ENCODE data around the gene TTL. TPM values are rescaled to one million over a fixed set of nuclear protein-coding genes. Genes with fewer than 3 reads are reported as not detected.
A peak's percentile ranks its signal among the peaks of the same experiment; 100 is the strongest.

TTL gene
- total RNA-seq, 1 experiment from 2014 or later, result 53.7 TPM

DNA sequence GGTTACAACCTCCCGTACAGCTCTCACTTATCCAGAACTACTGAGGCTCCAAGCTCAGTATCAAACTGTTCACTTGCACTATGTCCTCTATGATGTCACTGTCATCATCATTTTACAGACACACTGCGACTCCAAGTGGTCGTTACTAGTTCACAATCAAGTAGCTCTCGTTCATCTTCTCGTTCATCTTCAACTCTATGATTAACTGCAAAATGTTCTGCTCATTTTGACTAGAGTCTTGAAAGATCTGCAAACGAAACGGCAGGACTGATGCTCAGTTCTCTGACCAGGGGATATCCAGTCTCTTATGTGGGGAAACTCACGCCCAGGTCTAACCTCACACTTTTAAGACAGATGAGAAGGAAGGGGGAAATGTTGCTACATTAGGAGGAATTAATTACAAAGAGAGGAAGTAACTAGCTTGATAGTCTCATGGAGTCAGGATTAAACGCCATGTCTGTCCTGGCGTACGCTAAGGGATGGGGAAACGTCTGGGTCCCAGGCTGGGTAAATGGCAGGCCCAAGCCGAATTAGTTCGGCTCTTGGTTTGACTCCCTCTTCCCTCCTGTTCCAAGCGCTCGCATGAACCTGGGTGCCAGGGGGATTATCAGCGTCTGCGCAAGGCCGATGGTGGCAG is 101.7 kb downstream of the TTL start:
- peaks cover 24% of the 10 kb centered on the region for H3K4me1 Mint-ChIP-seq (ENCODE audit: insufficient read depth, unreplicated experiment)
- CTCF ChIA-PET, result interaction anchor here (0.6 to 1.9 kb wide), 11 partner anchors 36 to 732 kb away, joined by 3 to 8 read pairs (median 4); no protein-coding TSS in a partner anchor
- no peaks in the 10 kb centered on the region for H3K27me3 Mint-ChIP-seq (ENCODE audit: insufficient read depth, unreplicated experiment)
- TSS peak; percentile 71 for BruUV-seq (replicated peaks)
- DNase-seq (ENCODE audit: unreplicated experiment), result no peak
- H3K9me3 Mint-ChIP-seq (ENCODE audit: unreplicated experiment), result no peaks in the 10 kb centered on the region
- intact Hi-C loops (cut with micrococcal nuclease), result loop anchor here (2.0 to 5.0 kb wide), 3 partner anchors 41 to 526 kb away; partner anchors contain the start of genes POLR1B, TMEM87B and ZC3H8
- H3K27ac Mint-ChIP-seq (ENCODE audit: low read depth, unreplicated experiment), result peak overlapping the region; percentile 100
- H3K36me3 Mint-ChIP-seq (ENCODE audit: insufficient read depth, unreplicated experiment), result peaks cover 29% of the 10 kb centered on the region
- peak overlapping the region; percentile 92 for H3K4me3 Mint-ChIP-seq (ENCODE audit: unreplicated experiment)
- no peak for TF ChIP-seq CTCF (IDR thresholded peaks at IDR 0.05; ENCODE audit: unreplicated experiment)
- POLR2A ChIA-PET, result interaction anchor here (0.7 to 3.5 kb wide), 13 partner anchors 10 to 325 kb away, joined by 3 to 31 read pairs (median 6); partner anchors contain the start of gene SLC20A1

- TF ChIP-seq CTCF (IDR thresholded peaks at IDR 0.05; ENCODE audit: unreplicated experiment), result no peak
- H3K4me3 Mint-ChIP-seq (ENCODE audit: unreplicated experiment), result peak within 1 kb of the TSS; percentile 92
- CTCF ChIA-PET, result interaction anchor here (0.7 to 1.9 kb wide), 17 partner anchors 10 to 511 kb away, joined by 3 to 9 read pairs (median 3); no protein-coding TSS in a partner anchor
- no TSS peak for BruUV-seq (replicated peaks)
- peak; percentile 98 for DNase-seq (ENCODE audit: unreplicated experiment)
- POLR2A ChIA-PET, result interaction anchor here (0.7 to 3.5 kb wide), 24 partner anchors 8 to 325 kb away, joined by 3 to 31 read pairs (median 4); partner anchors contain the start of gene SLC20A1
- peaks cover 24% of the 10 kb centered on the region for H3K4me1 Mint-ChIP-seq (ENCODE audit: insufficient read depth, unreplicated experiment)
- peak within 1 kb of the TSS; percentile 100 for H3K27ac Mint-ChIP-seq (ENCODE audit: low read depth, unreplicated experiment)
- intact Hi-C loops (cut with micrococcal nuclease), result loop anchor here (5.0 kb wide), 2 partner anchors 327 to 527 kb away; partner anchors contain the start of genes TMEM87B and ZC3H8
- H3K36me3 Mint-ChIP-seq (ENCODE audit: insufficient read depth, unreplicated experiment), result peaks cover 35% of the 10 kb centered on the region
- H3K9me3 Mint-ChIP-seq (ENCODE audit: unreplicated experiment), result no peaks in the 10 kb centered on the region
- no peaks in the 10 kb centered on the region for H3K27me3 Mint-ChIP-seq (ENCODE audit: insufficient read depth, unreplicated experiment)
Measured at GRCh38 chr2:112584134-112584890, 102.4 kb downstream of the TTL start, which contains the start of gene CHCHD5. TSS of gene CHCHD5 (plus strand) at chr2:112584609. CDS start at chr2:112584648, 39 bp downstream.

GRCh38 chr2:112584891-112585250 is 102.9 kb downstream of the TTL start:
- Mint-ChIP-seq H3K9me3 (ENCODE audit: unreplicated experiment) (no peaks in the 10 kb centered on the region), H3K36me3 (ENCODE audit: insufficient read depth, unreplicated experiment) (peaks cover 40% of the 10 kb centered on the region), H3K4me3 (ENCODE audit: unreplicated experiment) (peak overlapping the region; percentile 92), H3K27me3 (ENCODE audit: insufficient read depth, unreplicated experiment) (no peaks in the 10 kb centered on the region), H3K4me1 (ENCODE audit: insufficient read depth, unreplicated experiment) (peaks cover 24% of the 10 kb centered on the region), H3K27ac (ENCODE audit: low read depth, unreplicated experiment) (peak overlapping the region; percentile 100)
- ChIA-PET POLR2A (interaction anchor here (0.7 to 3.5 kb wide), 22 partner anchors 9 to 225 kb away, joined by 3 to 31 read pairs (median 4); partner anchors contain the start of gene SLC20A1), CTCF (interaction anchor here (0.6 to 1.9 kb wide), 15 partner anchors 10 to 667 kb away, joined by 3 to 9 read pairs (median 3); no protein-coding TSS in a partner anchor)
- BruUV-seq (replicated peaks), result TSS peak; percentile 62
- TF ChIP-seq CTCF (IDR thresholded peaks at IDR 0.05; ENCODE audit: unreplicated experiment), result no peak
- no peak for DNase-seq (ENCODE audit: unreplicated experiment)
- intact Hi-C loops (cut with micrococcal nuclease), result loop anchor here (5.0 kb wide), 2 partner anchors 328 to 528 kb away; partner anchors contain the start of genes TMEM87B and ZC3H8

Data from MCF 10A (cell line).